GM06990 (cell line): ENCODE data around the gene RC3H1.

Source experiments
- DNase-seq: peaks from one replicate; pipeline ENCODE4 v3.0.0-alpha.2; 2011; ENCODE audit not compliant: insufficient read length; ENCODE audit errors: extremely low read depth
- H3K27me3 ChIP-seq: replicated peaks from 2 replicates; pipeline ENCODE4 v1.6.0; 2011; ENCODE audit warnings: low read length; ENCODE audit not compliant: control insufficient read depth, insufficient read depth
- H3K36me3 ChIP-seq: 2 replicates; pipeline ENCODE4 v1.5.1; 2011; ENCODE audit warnings: low read length; ENCODE audit not compliant: control insufficient read depth, insufficient read depth
- H3K4me3 ChIP-seq: replicated peaks from 2 replicates; pipeline ENCODE4 v1.5.1; 2011; ENCODE audit warnings: low read depth, mild to moderate bottlenecking, control low read depth, low read length
- TF ChIP-seq, protein P1 (sequence below): IDR thresholded peaks from 2 replicates; pipeline ENCODE4 v1.5.1; 2011; ENCODE audit warnings: low read length, control low read depth, mild to moderate bottlenecking, inconsistent platforms; ENCODE audit not compliant: insufficient read depth, poor library complexity, severe bottlenecking

Gene RC3H1

DNA sequence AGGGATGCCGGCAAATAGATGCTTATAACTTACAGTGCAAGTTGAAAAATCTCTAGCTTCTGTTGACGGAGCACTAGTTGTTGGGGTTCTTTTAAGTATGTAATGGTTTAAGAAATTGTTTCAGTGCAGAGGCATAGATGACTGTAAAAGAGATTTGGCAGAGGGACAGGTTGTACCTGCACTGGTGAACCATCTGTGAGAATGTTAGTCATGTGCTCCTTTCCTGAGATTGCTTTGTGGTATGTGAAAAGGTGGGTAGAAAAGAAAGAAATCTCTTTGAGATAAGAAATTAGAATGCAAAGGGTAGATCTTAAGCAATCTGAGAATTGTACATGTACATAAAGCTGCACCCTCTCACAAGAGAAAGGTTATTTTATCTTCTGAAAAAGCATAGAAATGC, 134.5 kb downstream of the RC3H1 start:
- no peak for DNase-seq
- TF ChIP-seq, protein P1, sequence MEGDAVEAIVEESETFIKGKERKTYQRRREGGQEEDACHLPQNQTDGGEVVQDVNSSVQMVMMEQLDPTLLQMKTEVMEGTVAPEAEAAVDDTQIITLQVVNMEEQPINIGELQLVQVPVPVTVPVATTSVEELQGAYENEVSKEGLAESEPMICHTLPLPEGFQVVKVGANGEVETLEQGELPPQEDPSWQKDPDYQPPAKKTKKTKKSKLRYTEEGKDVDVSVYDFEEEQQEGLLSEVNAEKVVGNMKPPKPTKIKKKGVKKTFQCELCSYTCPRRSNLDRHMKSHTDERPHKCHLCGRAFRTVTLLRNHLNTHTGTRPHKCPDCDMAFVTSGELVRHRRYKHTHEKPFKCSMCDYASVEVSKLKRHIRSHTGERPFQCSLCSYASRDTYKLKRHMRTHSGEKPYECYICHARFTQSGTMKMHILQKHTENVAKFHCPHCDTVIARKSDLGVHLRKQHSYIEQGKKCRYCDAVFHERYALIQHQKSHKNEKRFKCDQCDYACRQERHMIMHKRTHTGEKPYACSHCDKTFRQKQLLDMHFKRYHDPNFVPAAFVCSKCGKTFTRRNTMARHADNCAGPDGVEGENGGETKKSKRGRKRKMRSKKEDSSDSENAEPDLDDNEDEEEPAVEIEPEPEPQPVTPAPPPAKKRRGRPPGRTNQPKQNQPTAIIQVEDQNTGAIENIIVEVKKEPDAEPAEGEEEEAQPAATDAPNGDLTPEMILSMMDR, result no peak
- H3K36me3 ChIP-seq, result peaks cover 5% of the 10 kb centered on the region
- H3K4me3 ChIP-seq, result no peak overlapping the region
- no peaks in the 10 kb centered on the region for H3K27me3 ChIP-seq

- TF ChIP-seq, protein P1, result no peak
- no peak for DNase-seq
- peaks cover 5% of the 10 kb centered on the region for H3K36me3 ChIP-seq
These were observed 135.2 kb downstream of the RC3H1 start for GRCh38 chr1:173886746-173887611.

GRCh38 chr1:173884701-173885100, 137.5 kb downstream of the RC3H1 start:
- no peaks in the 10 kb centered on the region for H3K27me3 ChIP-seq
- no peak for DNase-seq
- H3K4me3 ChIP-seq, result no peak overlapping the region
- H3K36me3 ChIP-seq, result peaks cover 5% of the 10 kb centered on the region
- TF ChIP-seq, protein P1, result no peak

More at GRCh38 chr1:173886746-173887611, 135.2 kb downstream of the RC3H1 start:
- Histone ChIP-seq H3K4me3 (no peak overlapping the region), H3K27me3 (no peaks in the 10 kb centered on the region)
